ENCODE data around the gene MAT2B. TPM values are rescaled to one million over a fixed set of nuclear protein-coding genes. Genes with fewer than 3 reads are reported as not detected.

MAT2B gene
- total and polyA plus RNA-seq, 2 of the 13 experiments (the other 11 are each of a cell fraction or from before 2014, with no cell fraction given), result 20.2 to 37.1 TPM

- no peak for TF ChIP-seq ZNF234 (CRISPR knock-in tag; conservative IDR thresholded peaks at IDR 0.05)
- TF ChIP-seq, protein P1, sequence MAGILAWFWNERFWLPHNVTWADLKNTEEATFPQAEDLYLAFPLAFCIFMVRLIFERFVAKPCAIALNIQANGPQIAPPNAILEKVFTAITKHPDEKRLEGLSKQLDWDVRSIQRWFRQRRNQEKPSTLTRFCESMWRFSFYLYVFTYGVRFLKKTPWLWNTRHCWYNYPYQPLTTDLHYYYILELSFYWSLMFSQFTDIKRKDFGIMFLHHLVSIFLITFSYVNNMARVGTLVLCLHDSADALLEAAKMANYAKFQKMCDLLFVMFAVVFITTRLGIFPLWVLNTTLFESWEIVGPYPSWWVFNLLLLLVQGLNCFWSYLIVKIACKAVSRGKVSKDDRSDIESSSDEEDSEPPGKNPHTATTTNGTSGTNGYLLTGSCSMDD (CRISPR knock-in tag; IDR thresholded peaks at IDR 0.05), result no peak
- no peak for TF ChIP-seq PAWR (CRISPR knock-in tag; IDR thresholded peaks at IDR 0.05; ENCODE audit: borderline replicate concordance)
- peak; percentile 12; the same call in 1 of the 2 replicates for TF ChIP-seq NR2F6 (IDR thresholded peaks at IDR 0.05)
- peak; percentile 32; the same call in 1 of the 2 replicates for TF ChIP-seq NR2F6 (CRISPR knock-in tag; IDR thresholded peaks at IDR 0.05)
- no peak for TF ChIP-seq SRF (IDR thresholded peaks at IDR 0.05; ENCODE audit: low read depth, low read length)
- no peak for TF ChIP-seq STAT5B (CRISPR knock-in tag; IDR thresholded peaks at IDR 0.05)
- TF ChIP-seq ZNF557 (CRISPR knock-in tag; IDR thresholded peaks at IDR 0.05), result peak; percentile 36; the same call in 1 of the 2 replicates
- TF ChIP-seq ZNF563 (CRISPR knock-in tag; IDR thresholded peaks at IDR 0.05), result peak; percentile 45; the same call in 1 of the 2 replicates
- peak; percentile 20; the same call in 1 of the 2 replicates for TF ChIP-seq ESRRA (CRISPR knock-in tag; IDR thresholded peaks at IDR 0.05; ENCODE audit: low read depth)
- TF ChIP-seq ZNF781 (CRISPR knock-in tag; IDR thresholded peaks at IDR 0.05; ENCODE audit: borderline replicate concordance, not compliant biosample characterization), result no peak
- TF ChIP-seq ZNF510 (CRISPR knock-in tag; IDR thresholded peaks at IDR 0.05; ENCODE audit: low read depth), result no peak
- TF ChIP-seq ZNF546 (CRISPR knock-in tag; conservative IDR thresholded peaks at IDR 0.05), result no peak
- TF ChIP-seq, protein P2, sequence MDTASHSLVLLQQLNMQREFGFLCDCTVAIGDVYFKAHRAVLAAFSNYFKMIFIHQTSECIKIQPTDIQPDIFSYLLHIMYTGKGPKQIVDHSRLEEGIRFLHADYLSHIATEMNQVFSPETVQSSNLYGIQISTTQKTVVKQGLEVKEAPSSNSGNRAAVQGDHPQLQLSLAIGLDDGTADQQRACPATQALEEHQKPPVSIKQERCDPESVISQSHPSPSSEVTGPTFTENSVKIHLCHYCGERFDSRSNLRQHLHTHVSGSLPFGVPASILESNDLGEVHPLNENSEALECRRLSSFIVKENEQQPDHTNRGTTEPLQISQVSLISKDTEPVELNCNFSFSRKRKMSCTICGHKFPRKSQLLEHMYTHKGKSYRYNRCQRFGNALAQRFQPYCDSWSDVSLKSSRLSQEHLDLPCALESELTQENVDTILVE (CRISPR knock-in tag; IDR thresholded peaks at IDR 0.05), result peak; percentile 42
- TF ChIP-seq ZNF672 (CRISPR knock-in tag; IDR thresholded peaks at IDR 0.05), result no peak
- TF ChIP-seq ZNF75D (CRISPR knock-in tag; IDR thresholded peaks at IDR 0.05; ENCODE audit: borderline replicate concordance), result no peak
- TF ChIP-seq HIC2 (CRISPR knock-in tag; IDR thresholded peaks at IDR 0.05; ENCODE audit: low read depth), result no peak; the same call in 1 of the 2 replicates
- TF ChIP-seq, protein P3, sequence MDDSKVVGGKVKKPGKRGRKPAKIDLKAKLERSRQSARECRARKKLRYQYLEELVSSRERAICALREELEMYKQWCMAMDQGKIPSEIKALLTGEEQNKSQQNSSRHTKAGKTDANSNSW (CRISPR knock-in tag; IDR thresholded peaks at IDR 0.05; ENCODE audit: borderline replicate concordance), result no peak
- peak; percentile 91 for TF ChIP-seq POLR2AphosphoS5 (IDR thresholded peaks at IDR 0.05; ENCODE audit: low read depth, low read length)
- TF ChIP-seq HMGXB3 (CRISPR knock-in tag; IDR thresholded peaks at IDR 0.05; ENCODE audit: borderline replicate concordance), result peak; percentile 61; the same call in 1 of the 2 replicates
- peak; percentile 92 for TF ChIP-seq NFYC (CRISPR knock-in tag; IDR thresholded peaks at IDR 0.05)
- peak; percentile 27; the same call in 1 of the 2 replicates for TF ChIP-seq HDAC2 (CRISPR knock-in tag; IDR thresholded peaks at IDR 0.05)
Measured at GRCh38 chr5:163505368-163506094, at the start of gene MAT2B (continued).
